HG02840 (cell line): ENCODE measurements around the gene RAB40B.
A peak's percentile ranks its signal among the peaks of the same experiment; 100 is the strongest.

Experiments
- ATAC-seq: cut with Tn5 transposase; IDR thresholded peaks from one replicate; pipeline ENCODE4 v1.9.1; 2021; ENCODE audit warnings: mild to moderate bottlenecking, moderate library complexity, moderate number of reproducible peaks; ENCODE audit not compliant: unreplicated experiment, low FRiP score

Gene RAB40B

DNA sequence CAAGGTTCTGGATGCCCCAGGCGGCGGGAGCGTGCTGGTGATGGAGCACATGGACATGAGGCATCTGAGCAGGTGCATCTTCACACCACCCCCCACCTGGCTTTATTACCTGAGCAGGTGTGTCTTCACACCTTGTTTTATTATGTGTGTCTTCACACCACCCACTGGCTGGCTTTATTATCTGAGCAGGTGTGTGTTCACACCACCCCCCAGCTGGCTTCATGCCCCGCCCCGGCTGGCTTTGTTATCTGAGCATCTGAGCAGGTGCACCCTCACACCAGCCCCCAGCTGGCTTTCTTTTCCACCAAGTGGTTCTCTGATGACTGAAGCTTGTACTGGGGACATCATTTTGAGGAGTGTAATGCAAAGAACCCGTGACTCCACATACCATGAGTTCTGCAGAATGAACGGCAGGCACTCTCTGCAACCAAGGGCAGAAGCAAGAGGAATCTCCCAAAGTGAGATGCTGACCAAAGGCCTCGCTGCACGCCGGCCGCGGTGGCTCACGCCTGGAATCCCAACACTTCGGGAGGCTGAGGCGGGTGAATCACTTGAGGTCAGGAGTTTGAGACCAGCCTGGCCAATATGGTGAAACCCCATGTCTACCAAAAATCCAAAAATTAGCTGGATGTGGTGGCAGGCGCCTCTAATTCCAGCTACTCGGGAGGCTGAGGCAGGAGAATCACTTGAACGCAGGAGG is 20.6 kb upstream of the RAB40B start:
- no peak for ATAC-seq

DNA sequence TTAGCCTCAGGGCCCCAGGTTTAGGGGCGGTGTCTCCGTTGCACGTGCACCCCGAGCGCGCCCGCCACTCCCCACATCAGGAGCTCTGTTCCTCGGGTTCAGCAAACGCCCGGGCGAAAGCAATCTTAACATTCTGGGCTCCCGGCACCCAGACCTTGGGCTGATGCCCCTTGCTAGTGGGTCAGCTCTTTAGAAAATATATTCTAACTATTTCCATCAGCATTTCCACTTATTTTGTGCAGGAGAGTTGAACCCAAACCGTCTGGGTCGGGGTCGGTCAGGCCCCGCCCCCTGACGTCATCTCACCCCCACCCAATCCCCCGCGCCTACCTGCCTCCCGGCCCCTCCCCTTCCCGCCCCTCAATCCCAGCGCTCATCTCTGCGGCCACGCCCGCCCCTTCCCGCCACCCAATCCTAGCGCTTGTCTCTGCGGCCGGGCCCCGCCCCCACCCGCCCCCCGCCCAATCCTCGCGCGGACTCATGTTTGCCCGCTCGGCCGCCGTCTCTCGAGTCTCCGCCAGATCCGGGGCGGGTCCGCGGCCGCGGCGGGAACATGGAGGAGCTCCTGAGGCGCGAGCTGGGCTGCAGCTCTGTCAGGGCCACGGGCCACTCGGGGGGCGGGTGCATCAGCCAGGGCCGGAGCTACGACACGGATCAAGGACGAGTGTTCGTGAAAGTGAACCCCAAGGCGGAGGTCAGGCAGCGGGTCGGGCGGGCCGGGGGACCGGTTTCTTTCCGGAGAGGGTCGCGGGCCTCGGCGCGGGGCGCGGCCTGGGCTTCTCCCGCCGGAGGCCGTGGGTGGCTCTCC is 17.9 kb upstream of the RAB40B start, which contains the start of gene FN3KRP:
TSS of gene FN3KRP (plus strand) at position 504 of the 808 bp plus-strand sequence. CDS start at position 554, 50 bp downstream.
- peak; percentile 48 for ATAC-seq

DNA sequence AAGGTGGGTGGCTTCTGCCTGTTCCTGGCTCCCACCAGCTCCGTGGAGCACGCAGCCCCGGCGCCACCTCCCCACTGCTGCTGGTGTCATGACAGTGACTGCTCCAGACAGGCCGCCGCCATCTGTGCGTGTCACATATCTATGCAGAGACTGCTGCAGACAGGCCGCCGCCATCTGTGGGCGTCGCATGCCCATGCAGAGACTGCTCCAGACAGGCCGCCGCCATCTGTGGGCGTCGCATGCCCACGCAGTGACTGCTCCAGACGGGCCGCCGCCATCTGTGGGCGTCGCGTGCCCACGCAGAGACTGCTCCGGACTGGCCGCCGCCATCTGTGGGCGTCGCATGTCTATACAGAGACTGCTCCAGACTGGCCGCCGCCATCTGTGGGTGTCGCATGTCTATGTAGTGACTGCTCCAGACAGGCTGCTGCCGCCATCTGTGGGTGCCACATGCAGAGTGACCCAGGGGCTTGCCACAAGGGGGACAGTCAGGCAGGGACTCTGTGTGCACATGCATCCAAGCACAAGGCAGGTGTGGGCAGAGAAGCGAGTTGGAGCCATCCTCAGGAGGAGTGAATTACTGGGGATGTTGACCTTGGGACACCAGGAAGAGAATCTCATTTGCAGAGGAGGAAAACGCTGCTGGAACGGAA is 14.7 kb upstream of the RAB40B start:
- no peak for ATAC-seq

DNA sequence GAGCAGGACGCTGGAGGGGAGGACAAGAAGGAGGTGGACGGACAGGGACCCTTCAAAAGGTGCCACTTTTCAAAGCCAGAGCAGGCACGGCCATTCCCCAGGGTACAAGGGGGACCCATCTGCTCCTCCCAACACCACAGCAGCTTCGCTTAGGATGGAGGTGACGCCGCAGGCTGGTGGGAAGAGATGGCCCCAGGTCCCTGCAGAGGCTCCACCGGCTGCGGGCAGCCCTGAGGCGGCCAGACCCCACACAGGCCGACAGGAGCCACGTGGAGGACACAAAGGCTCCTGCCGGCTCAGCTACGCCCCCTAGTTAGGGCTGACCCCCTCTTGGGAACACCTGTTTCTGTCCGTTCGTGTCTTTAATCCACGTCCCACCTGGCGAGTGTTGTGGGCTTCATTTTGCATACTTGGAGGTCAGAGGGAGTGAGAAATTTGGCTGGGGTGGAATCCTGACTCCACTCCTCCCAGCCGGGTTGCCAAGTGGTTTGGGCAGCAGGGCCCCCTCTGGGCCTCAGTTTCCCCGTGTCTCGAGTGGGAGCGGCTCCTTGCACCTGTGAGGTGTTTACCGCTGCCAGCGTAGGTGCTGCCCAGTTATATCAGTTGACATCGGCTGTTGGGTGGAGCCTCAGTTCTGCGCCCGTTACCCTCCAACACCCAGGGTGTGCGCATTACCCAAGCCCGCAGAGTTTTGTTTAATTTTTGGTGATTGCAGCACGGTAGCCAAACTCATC is 12.2 kb upstream of the RAB40B start:
- ATAC-seq = no peak

DNA sequence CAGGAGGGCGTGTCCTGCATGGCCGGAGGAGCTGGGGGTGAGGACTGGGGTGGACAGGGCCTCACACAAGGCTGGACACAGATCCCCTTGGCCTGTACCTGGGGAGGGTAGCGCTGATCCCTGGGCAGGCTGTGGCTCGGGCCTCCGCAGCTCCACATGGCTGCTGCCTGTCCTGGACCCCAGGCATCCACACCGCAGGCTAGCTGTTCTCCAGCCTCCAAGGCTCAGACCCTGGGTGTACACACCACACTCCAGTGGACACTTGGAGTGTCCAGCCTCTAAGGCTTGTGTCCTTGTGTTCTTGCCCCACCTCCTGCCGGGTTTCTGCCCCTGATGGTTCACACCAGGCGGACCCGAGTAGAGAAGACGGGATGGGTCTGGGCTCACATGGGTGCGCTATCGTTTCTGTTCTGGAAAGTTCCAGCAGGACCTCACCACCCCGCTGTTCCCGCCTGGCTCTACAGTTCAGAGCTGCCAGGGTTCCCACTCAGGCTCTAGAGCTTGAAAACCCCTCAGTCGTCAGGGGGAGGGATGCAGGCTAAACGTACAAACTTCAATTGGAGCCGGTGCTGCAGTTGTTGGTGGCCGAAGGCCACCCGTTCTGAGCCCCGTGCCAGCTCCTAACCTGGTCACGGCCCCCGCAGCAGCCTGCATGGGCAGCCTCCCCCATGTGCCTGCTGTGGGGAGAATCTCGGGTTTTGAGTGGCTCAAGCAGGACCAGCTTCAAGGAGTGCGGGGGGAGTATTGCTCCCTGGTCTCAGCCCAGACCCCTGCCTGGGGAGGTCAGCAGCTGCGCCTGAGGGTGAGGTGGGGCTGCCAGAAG is 11.4 kb upstream of the RAB40B start:
- no peak for ATAC-seq

DNA sequence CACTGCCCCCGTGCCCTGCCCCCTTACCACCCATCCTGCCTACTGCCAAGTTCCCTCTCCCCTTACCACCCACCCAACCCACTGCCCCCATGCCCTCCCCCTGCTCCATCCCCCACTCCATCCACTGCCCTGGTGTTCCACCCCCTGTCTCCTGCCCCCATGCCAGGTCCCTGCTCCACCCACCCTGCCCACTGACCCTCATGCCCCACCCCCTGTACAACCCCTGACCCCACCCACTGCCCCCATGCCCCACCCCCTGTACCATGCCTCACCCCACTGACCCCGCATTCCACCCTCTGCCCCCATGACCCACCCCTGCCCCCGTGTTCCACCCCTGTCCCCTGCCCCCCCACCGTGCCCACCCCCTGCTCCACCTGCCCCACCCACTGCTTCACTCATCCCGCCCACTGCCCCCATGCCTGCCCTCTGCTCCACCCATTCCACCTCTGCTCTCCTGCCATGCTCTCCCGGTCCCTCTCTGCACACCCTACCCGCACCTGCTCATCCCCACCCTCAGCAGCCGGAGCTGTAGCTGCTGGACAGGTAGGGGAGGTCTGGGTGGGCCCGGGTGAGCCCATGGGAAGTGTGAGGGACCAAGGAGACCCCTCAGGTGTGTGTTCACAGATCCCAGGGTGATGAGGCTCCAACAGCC is 10.7 kb upstream of the RAB40B start:
- ATAC-seq = no peak

DNA sequence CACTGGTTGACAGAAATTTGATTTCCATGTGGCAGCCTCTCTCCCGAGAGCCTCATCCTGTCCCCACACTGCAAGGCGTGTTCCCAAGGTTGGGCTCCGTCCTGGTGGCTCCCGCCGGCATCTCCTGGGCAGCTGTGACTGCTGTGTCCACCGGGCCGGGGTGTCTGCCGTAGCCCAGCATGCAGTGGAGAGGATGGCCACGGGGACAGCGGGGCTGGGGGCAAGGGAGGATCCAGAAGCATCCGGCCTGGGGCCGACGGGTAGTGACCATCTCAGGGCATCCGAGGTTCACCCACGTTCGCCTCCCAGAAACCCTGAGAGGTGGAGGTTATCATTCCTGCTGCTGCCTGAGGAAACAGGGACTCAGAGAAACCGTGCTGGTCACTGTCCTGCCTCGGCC is 7.3 kb upstream of the RAB40B start:
- ATAC-seq = no peak

DNA sequence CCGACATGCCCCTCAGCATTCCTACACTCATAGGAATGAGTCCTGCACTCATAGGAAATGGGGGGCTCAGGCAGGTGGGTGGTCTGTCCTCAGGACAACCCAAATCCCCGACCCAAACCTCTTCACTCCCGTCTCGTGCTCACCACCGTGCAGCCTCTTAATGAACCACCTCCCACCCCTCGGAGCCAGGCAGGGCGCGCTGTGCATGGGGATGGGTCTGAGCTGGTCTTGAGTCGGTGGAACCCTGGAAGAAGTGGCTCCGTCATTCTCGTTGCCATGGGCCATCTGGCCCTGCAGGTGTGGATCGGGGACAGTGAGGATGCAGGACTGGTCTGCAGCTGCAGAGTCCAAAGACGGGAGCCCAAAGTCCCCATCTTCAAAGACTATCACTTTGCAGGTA is 6.4 kb upstream of the RAB40B start:
- ATAC-seq = no peak

DNA sequence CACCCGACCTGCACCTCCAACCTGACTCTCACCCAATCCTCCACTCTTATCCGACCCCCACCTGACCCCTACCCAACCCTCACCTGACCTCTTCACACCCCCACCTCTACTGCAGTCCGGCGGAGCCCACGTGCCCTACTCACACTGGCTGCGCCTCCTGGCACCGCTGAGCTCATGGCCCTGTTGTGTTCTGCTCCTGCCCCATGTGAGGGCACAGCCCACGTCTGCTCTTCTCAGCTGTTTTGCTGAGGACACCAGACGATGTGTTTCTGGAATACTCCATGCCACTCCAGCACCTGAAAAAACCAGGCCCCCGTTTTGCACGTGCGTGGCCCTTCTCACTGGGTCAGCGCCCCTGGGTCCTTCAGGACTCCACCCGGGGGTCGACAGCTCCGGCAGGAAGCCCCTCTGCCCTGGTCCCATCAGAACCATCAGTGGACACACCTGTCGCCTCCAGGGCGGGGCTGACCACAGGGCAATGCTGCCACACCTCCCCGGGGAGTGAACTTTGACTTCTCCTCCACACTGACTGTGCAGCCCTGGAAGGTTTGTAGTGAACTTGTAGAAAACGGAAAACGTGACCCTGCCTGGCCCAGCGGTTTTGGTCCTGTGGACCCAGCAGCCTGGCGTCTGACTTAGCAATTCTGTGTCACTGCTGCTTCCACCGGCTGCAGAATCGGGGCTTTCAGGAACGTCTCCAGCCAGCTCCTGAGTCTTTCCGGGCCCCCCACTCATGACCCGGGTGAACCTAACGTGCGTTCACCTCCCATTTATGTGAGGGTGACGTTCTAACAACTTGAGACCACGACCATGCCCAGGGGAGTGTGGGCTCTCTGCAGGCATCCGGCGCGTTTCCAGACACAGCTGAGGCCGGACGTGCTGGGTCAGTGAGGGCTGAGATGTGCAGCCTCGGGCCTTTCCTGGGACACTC is 5.7 kb upstream of the RAB40B start:
- no peak for ATAC-seq

DNA sequence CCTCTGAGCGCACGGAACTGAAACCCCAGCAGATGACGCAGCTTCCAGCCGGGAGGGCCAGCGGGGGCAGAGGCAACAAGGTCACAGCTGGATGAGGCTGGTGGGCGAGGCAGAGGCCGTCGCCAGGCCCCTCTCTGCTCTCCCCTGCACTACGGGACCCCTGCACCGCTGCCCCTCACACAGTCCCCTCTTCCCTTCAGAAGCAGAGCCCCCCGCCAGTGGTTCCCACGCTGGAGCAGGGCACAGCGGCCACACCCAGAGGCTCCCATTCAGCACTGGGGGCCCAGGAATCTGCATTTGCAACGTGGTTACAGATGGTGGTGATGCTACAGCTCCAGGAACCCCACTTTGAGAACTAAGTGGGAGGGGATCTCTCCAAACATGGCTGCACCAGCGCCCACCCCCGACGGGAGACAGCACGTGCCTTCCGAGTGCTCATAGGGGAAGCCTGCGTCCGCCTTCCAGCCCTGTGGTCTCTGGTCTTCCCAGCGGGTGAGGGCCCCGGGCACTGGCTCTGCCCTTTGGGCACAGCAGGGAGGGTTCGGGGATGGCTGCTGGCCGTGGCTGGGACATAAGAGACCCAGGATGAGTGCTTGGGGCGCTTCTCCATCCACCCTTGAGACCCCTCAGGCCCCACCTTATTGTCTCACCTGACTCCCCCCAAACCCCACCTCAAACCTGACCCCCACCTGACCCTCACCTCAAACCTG is 4.7 kb upstream of the RAB40B start:
- no peak for ATAC-seq

DNA sequence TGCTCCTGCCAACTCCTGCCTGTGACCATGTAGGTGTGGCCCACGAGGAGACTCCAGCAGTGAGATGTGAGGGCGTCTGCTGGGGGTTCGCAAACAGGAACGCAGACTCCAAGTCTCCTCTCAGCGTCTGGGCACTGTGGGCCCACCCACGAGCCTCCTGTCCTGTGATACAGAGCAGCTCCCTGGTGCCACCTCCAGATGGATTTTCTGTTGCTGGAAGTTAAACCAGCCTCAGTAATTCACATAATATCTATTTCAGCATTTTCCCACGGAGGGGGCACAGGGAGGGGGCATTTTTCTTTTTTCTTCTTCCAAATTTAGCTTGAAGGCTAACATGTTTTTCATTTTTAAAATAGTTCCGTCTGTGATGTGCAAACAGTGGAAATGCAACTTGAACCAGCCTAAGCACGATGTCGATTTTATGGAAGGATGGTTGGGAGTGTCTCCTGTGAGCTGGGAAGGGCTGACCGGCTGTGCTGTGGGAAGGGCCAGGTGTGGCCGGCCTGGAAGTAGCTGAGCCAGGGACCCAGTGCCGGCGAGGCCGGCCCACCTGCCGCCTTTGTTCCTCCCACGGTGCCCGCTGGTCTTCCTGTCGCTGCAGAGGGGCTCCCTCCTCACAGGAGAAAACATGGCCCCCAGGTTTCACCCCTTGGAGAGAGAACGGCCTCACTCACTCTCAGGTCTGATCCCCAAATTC is 3.9 kb upstream of the RAB40B start:
- no peak for ATAC-seq

DNA sequence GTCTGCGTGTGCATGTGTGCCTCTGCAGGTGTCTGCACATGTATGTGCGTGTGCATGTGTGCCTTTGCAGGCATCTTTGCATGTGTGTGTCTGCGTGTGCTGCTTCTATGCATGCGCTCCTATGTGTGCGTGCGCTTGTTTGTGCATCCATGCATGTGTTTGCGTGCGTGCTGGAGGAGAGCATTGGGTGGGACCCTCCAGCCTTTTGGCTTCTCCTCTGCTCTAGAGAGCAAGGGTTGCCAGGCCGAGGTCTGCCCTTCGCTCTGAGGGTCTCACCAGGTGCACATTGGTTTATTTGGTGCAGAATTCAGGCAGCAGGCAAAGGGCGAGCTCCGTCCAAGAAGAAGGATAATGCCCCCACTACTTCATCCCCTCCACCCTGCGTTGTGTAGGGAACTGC is 1.1 kb upstream of the RAB40B start:
- ATAC-seq = no peak

DNA sequence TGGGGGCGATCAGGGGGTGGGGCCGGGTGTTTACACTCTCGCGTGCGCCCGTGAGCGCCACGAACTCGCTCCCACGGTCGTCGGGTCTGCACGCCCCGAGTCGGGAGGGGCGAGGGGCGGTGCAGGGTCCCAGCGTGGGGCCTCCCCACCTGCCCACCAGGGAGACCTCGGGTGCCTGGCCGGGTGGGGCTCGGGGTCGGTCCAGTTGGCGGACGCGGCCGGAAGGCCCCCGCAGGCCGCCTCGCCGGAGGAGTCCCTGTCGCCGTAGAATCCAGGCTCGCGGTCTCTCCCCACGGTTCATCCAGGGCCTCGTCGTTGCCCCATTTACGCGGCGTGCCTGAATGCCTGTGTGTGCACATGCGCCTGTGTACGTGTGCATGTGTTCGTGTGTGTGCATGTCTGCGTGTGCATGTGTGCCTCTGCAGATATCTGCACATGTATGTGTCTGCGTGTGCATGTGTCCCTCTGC is 510 bp upstream of the RAB40B start:
- peak; percentile 32 for ATAC-seq

DNA sequence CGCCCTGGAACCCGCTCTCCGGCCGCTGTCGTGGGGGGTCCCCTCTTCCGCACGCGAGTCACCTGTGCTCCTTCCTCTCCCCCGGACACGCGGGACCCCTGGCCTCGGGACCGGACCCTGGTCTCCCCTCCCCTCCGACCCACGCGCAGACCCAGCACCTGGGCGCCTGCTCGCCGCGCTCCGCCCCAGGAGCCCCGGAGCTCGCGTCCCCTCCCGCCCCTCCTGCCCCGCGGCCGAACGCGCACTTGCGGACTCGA is 762 bp downstream of the RAB40B start:
- no peak for ATAC-seq

DNA sequence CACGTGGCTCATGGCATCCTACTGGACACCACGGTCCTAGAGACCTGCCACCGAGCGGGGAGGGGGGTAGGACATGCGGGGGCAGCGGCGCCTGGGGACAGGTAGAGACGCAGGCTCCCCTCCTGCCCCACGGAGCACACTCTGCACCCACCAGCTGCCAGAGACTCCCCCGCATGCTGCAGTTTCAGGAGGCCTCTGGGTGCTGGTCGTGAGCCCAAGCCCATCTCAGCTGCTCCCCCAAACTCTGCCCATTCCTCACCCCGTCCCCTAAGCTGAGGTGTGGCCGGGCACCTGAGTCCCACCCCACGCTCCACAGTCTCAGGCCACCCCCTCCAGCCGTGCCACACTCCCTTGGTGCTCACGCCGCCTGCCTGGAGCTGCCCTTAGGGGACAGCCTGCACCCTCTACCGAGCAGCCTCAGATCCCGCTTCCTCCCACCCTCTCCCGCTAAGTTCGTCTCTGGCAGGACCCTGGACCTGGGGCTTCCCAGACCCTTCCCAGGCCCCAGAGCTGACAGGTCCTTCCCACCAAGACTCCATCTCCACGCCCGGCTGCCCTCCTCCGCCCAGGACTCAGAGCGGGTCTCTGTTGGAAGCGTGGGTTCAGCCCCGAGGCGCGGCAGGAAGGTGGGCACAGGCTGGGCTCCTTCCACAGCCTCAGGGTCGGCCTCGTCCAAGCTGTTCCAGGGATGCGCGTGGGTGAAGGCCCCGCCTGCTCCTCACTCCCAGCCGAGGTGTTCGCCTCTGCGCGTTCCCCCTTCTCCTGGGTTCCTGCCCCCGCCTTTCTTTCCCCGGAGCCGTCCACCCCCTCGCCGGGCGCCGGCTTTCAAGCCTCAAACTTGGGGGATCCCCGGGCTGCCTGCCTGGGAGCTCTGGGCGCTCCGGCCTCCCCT is 1.3 kb downstream of the RAB40B start:
- no peak for ATAC-seq

DNA sequence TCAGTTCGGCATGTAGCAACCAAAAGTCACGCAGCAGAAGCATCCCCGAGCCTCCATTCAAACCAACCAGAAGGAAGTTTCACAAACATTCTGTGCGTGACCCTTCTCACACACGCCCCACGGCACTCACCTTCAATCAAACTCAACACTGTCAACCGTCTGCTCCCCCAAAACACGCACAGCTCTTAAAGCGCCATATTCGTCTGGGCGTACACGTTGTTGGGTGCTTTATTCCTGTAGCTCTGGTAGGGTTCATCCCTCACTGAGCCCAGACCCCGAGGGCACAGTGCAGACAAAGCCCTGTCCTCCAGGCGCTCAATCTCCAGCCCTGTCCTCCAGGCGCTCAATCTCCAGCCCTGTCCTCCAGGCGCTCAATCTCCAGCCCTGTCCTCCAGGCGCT is 2.2 kb downstream of the RAB40B start:
- no peak for ATAC-seq
